ENCODE data around the gene CYP1A1. TPM values are rescaled to one million over a fixed set of nuclear protein-coding genes. Genes with fewer than 3 reads are reported as not detected.

Gene CYP1A1
- total and polyA plus RNA-seq, 2 of the 13 experiments (the other 11 are each of a cell fraction or from before 2014, with no cell fraction given): 7.9 to 8.0 TPM

DNA sequence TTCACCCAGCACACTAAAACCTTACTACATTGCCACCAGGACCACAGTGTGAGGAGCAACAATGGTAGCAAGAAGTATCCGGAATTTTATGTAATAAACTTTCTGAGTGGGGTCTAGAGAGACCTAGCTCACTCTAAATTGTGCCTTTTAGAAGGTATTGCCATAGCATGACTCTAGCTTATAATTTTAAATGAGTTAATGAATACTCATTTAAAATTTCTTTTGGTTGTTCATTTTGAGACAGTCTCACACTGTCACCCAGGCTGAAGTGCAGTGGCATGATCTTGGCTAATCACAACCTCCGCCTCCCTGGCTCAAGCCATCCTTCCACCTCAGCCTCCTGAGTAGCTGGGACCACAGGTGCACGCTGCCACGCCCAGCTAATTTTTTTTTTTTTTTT is 55.7 kb downstream of the CYP1A1 start:
- TF ChIP-seq ZNF619 (CRISPR knock-in tag; IDR thresholded peaks at IDR 0.05) (no peak), HNRNPUL1 (IDR thresholded peaks at IDR 0.05; ENCODE audit: low read depth, low read length) (no peak), U2AF2 (IDR thresholded peaks at IDR 0.05; ENCODE audit: low read depth, low read length) (no peak), MYC (CRISPR knock-in tag; IDR thresholded peaks at IDR 0.05; ENCODE audit: borderline replicate concordance) (no peak), SRF (IDR thresholded peaks at IDR 0.05; ENCODE audit: low read depth, low read length) (no peak), PCBP2 (optimal IDR thresholded peaks at IDR 0.05; ENCODE audit: low read depth, low read length, poor library complexity, severe bottlenecking) (no peak), EZH2 (conservative IDR thresholded peaks at IDR 0.05; ENCODE audit: low read depth, low read length) (no peak), TAF15 (IDR thresholded peaks at IDR 0.05; ENCODE audit: low read depth, low read length, poor library complexity, severe bottlenecking) (no peak)
- TF ChIP-seq, protein P1, sequence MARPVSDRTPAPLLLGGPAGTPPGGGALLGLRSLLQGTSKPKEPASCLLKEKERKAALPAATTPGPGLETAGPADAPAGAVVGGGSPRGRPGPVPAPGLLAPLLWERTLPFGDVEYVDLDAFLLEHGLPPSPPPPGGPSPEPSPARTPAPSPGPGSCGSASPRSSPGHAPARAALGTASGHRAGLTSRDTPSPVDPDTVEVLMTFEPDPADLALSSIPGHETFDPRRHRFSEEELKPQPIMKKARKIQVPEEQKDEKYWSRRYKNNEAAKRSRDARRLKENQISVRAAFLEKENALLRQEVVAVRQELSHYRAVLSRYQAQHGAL (CRISPR knock-in tag; IDR thresholded peaks at IDR 0.05; ENCODE audit: not compliant biosample characterization): no peak
- TF ChIP-seq, protein P2, sequence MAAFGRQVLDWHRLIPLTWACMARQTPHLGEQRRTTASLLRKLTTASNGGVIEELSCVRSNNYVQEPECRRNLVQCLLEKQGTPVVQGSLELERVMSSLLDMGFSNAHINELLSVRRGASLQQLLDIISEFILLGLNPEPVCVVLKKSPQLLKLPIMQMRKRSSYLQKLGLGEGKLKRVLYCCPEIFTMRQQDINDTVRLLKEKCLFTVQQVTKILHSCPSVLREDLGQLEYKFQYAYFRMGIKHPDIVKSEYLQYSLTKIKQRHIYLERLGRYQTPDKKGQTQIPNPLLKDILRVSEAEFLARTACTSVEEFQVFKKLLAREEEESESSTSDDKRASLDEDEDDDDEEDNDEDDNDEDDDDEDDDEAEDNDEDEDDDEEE (CRISPR knock-in tag; IDR thresholded peaks at IDR 0.05): no peak
- TF ChIP-seq, protein P3, sequence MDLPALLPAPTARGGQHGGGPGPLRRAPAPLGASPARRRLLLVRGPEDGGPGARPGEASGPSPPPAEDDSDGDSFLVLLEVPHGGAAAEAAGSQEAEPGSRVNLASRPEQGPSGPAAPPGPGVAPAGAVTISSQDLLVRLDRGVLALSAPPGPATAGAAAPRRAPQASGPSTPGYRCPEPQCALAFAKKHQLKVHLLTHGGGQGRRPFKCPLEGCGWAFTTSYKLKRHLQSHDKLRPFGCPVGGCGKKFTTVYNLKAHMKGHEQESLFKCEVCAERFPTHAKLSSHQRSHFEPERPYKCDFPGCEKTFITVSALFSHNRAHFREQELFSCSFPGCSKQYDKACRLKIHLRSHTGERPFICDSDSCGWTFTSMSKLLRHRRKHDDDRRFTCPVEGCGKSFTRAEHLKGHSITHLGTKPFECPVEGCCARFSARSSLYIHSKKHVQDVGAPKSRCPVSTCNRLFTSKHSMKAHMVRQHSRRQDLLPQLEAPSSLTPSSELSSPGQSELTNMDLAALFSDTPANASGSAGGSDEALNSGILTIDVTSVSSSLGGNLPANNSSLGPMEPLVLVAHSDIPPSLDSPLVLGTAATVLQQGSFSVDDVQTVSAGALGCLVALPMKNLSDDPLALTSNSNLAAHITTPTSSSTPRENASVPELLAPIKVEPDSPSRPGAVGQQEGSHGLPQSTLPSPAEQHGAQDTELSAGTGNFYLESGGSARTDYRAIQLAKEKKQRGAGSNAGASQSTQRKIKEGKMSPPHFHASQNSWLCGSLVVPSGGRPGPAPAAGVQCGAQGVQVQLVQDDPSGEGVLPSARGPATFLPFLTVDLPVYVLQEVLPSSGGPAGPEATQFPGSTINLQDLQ (CRISPR knock-in tag; IDR thresholded peaks at IDR 0.05): no peak
- no peaks in the 10 kb centered on the region for H4K20me1 ChIP-seq (ENCODE audit: insufficient read depth, low read length)
- no peak overlapping the region for H3K27ac ChIP-seq (ENCODE audit: extremely low read length, insufficient read depth, low read length)
- H3K27me3 ChIP-seq (ENCODE audit: control insufficient read depth in 1 of 2, insufficient read depth in 2 of 2, low read length in 2 of 2): no peaks in the 10 kb centered on the region
- H3K4me2 ChIP-seq (ENCODE audit: low read depth, low read length): no peak overlapping the region
- no peaks in the 10 kb centered on the region for H3K79me2 ChIP-seq (ENCODE audit: insufficient read depth, low read length)
- ATAC-seq (no peak), DNase-seq (ENCODE audit: low spot score) (no peak), FAIRE-seq (no peak)
- no peaks in the 10 kb centered on the region for H3K9me3 ChIP-seq (ENCODE audit: low read length)
- H2AFZ ChIP-seq (ENCODE audit: low read length): no peak overlapping the region
- intact Hi-C loops (cut with micrococcal nuclease; ENCODE audit: unreplicated experiment) (no loop called here), in situ Hi-C loops (cut with HindIII; ENCODE audit: extremely low pct_ligation_motif_present, low pct_unique_long_range_greater_than_20kb) (no loop called here)
- 96% methylated on average over 4 of the region's 4 CpGs for WGBS (ENCODE audit: low lambda C conversion rate)
- H3K9ac ChIP-seq (ENCODE audit: insufficient read depth, low read depth, low read length): no peak overlapping the region
- peaks cover 6% of the 10 kb centered on the region for H3K4me1 ChIP-seq (ENCODE audit: insufficient read depth, low read length)
- POLR2A ChIA-PET: no interaction called here
- CTCF ChIA-PET (ENCODE audit: low intra/inter-chr PET ratio, low total read pairs): interaction anchor here (0.7 kb wide), 1 partner anchor 115 kb away, joined by 3 read pairs; no protein-coding TSS in a partner anchor
- peaks cover 12 to 53% of the 10 kb centered on the region in 2 experiments for H3K36me3 ChIP-seq (replicated peaks in 1 of 2; ENCODE audit: control insufficient read depth in 1 of 2, insufficient read depth in 2 of 2, low read length in 2 of 2)
- H3K4me3 ChIP-seq (replicated peaks in 1 of 3; ENCODE audit: insufficient read depth in 1 of 3, low read depth in 2 of 3, low read length in 3 of 3): no peak overlapping the region
- BruUV-seq (replicated peaks): no TSS peak

Other genes with a start within 250 kb of the CYP1A1 start
- 5.3 and 7.0 TPM in 2 replicates for gene ARID3B, start 184.3 kb downstream of the CYP1A1 start, total RNA-seq (2016; rRNA removed; fragmentation: Illumina TruSeq; extraction: Trizol)
- 12.8 and 14.9 TPM in 2 replicates for gene ARID3B, start 184.3 kb downstream of the CYP1A1 start, polyA plus RNA-seq (2011; rRNA removed)
- gene CLK3, start 109.7 kb downstream of the CYP1A1 start, total RNA-seq (2016; rRNA removed; fragmentation: Illumina TruSeq; extraction: Trizol): 31.4 and 41.5 TPM in 2 replicates
- 82.0 and 89.1 TPM in 2 replicates for gene CLK3, start 109.7 kb downstream of the CYP1A1 start, polyA plus RNA-seq (2011; rRNA removed)
- 17.4 and 24.3 TPM in 2 replicates for gene EDC3, start 29.5 kb downstream of the CYP1A1 start, total RNA-seq (2016; rRNA removed; fragmentation: Illumina TruSeq; extraction: Trizol)
- gene EDC3, start 29.5 kb downstream of the CYP1A1 start, polyA plus RNA-seq (2011; rRNA removed): 32.0 and 40.9 TPM in 2 replicates
- gene CYP1A2, start 23.3 kb upstream of the CYP1A1 start, total RNA-seq (2016; rRNA removed; fragmentation: Illumina TruSeq; extraction: Trizol): not detected in 2 replicates
- gene CYP1A2, start 23.3 kb upstream of the CYP1A1 start, polyA plus RNA-seq (2011; rRNA removed): 0.07 and 0.09 TPM in 2 replicates
- gene CSK, start 56.6 kb upstream of the CYP1A1 start, total RNA-seq (2016; rRNA removed; fragmentation: Illumina TruSeq; extraction: Trizol): 20.6 and 21.3 TPM in 2 replicates
- 12.5 and 18.8 TPM in 2 replicates for gene CSK, start 56.6 kb upstream of the CYP1A1 start, polyA plus RNA-seq (2011; rRNA removed)
- gene LMAN1L, start 87.3 kb upstream of the CYP1A1 start, total RNA-seq (2016; rRNA removed; fragmentation: Illumina TruSeq; extraction: Trizol): not detected in 2 replicates
- gene LMAN1L, start 87.3 kb upstream of the CYP1A1 start, polyA plus RNA-seq (2011; rRNA removed): not detected in 2 replicates
- gene CPLX3, start 101.1 kb upstream of the CYP1A1 start, total RNA-seq (2016; rRNA removed; fragmentation: Illumina TruSeq; extraction: Trizol): not detected in 2 replicates
- not detected in 2 replicates for gene CPLX3, start 101.1 kb upstream of the CYP1A1 start, polyA plus RNA-seq (2011; rRNA removed)
- 8.2 and 15.2 TPM in 2 replicates for gene ULK3, start 117.6 kb upstream of the CYP1A1 start, total RNA-seq (2016; rRNA removed; fragmentation: Illumina TruSeq; extraction: Trizol)
- 23.7 and 25.1 TPM in 2 replicates for gene ULK3, start 117.6 kb upstream of the CYP1A1 start, polyA plus RNA-seq (2011; rRNA removed)
- gene SCAMP2, start 147.8 kb upstream of the CYP1A1 start, total RNA-seq (2016; rRNA removed; fragmentation: Illumina TruSeq; extraction: Trizol): 23.6 and 34.8 TPM in 2 replicates
- 121 and 137 TPM in 2 replicates for gene SCAMP2, start 147.8 kb upstream of the CYP1A1 start, polyA plus RNA-seq (2011; rRNA removed)
- 36.9 and 49.7 TPM in 2 replicates for gene MPI, start 164.5 kb upstream of the CYP1A1 start, total RNA-seq (2016; rRNA removed; fragmentation: Illumina TruSeq; extraction: Trizol)
- gene MPI, start 164.5 kb upstream of the CYP1A1 start, polyA plus RNA-seq (2011; rRNA removed): 63.5 and 66.7 TPM in 2 replicates
- gene FAM219B, start 181.3 kb upstream of the CYP1A1 start, total RNA-seq (2016; rRNA removed; fragmentation: Illumina TruSeq; extraction: Trizol): 18.0 and 36.6 TPM in 2 replicates
- gene FAM219B, start 181.3 kb upstream of the CYP1A1 start, polyA plus RNA-seq (2011; rRNA removed): 50.2 and 52.3 TPM in 2 replicates
- gene COX5A, start 212.5 kb upstream of the CYP1A1 start, total RNA-seq (2016; rRNA removed; fragmentation: Illumina TruSeq; extraction: Trizol): 217 and 218 TPM in 2 replicates
- 132 and 158 TPM in 2 replicates for gene COX5A, start 212.5 kb upstream of the CYP1A1 start, polyA plus RNA-seq (2011; rRNA removed)
- 0.08 and 0.11 TPM in 2 replicates for gene RPP25, start 231.2 kb upstream of the CYP1A1 start, total RNA-seq (2016; rRNA removed; fragmentation: Illumina TruSeq; extraction: Trizol)
- gene RPP25, start 231.2 kb upstream of the CYP1A1 start, polyA plus RNA-seq (2011; rRNA removed): 0.04 and 0.05 TPM in 2 replicates